IMR-90 (cell line): ENCODE results near the gene DNAJB2. TPM values are rescaled to one million over a fixed set of nuclear protein-coding genes. Genes with fewer than 3 reads are reported as not detected.

ENCODE experiments used
- ATAC-seq: fragments of 200-7000 bp; cut with Tn5 transposase; 2 replicates; pipeline ENCODE4 v1.9.1; 2020; ENCODE audit warnings: low read depth, mild to moderate bottlenecking, moderate library complexity
- BruUV-seq: library from RNA; stranded (reverse); fragments of 400-500 nt; replicated peaks from 2 replicates; lab custom pipeline; 2021; lab: Mats Ljungman, UMichigan
- CTCF ChIA-PET: fragments of 300-600 bp; formaldehyde crosslinking; extraction: SDS; loops from one replicate; lab custom pipeline; 2021; ENCODE audit warnings: antibody characterized with exemption; lab: Yijun Ruan, JAX
- POLR2A ChIA-PET: fragments of 300-600 bp; sonication (Branson Sonifier 250); formaldehyde crosslinking; loops from one replicate; lab custom pipeline; 2022; ENCODE audit warnings: antibody characterized with exemption; ENCODE audit not compliant: unreplicated experiment; lab: Charles Lee
- DNase-seq: peaks from one replicate; pipeline ENCODE4 v3.0.0; 2013
- H2AFZ ChIP-seq: replicated peaks from 2 replicates; pipeline ENCODE3; 2013; ENCODE audit warnings: low read length, mild to moderate bottlenecking; ENCODE audit not compliant: poor library complexity
- H2AK5ac ChIP-seq: 2 replicates; pipeline ENCODE4 v1.6.1; 2013; ENCODE audit warnings: low read depth, low read length, inconsistent platforms
- H2AK9ac ChIP-seq: replicated peaks from 2 replicates; pipeline ENCODE3; 2013; ENCODE audit warnings: mild to moderate bottlenecking, low read depth, low read length, moderate library complexity; ENCODE audit not compliant: poor library complexity
- H2BK120ac ChIP-seq: 2 replicates; pipeline ENCODE4 v1.6.1; 2013; ENCODE audit warnings: low read depth, low read length, inconsistent platforms
- H2BK15ac ChIP-seq: 3 replicates; pipeline ENCODE4 v1.6.1; 2013; ENCODE audit warnings: low read depth, low read length, inconsistent platforms
- H2BK20ac ChIP-seq: 2 replicates; pipeline ENCODE4 v1.6.1; 2013; ENCODE audit warnings: low read depth, mild to moderate bottlenecking, inconsistent platforms, low read length, moderate library complexity
- H2BK5ac ChIP-seq: 2 replicates; pipeline ENCODE4 v1.6.1; 2013; ENCODE audit warnings: mild to moderate bottlenecking, low read depth, low read length, inconsistent platforms; ENCODE audit not compliant: poor library complexity, severe bottlenecking
- H3K14ac ChIP-seq: replicated peaks from 2 replicates; pipeline ENCODE4 v1.6.1; 2013; ENCODE audit warnings: low read depth, low read length, inconsistent platforms
- H3K18ac ChIP-seq: 2 replicates; pipeline ENCODE4 v1.6.1; 2013; ENCODE audit warnings: low read depth, low read length, control low read depth
- H3K23ac ChIP-seq: 2 replicates; pipeline ENCODE4 v1.6.1; 2013; ENCODE audit warnings: low read depth, low read length, inconsistent platforms
- H3K27ac ChIP-seq: 2 replicates; pipeline ENCODE4 v1.5.1; 2013; ENCODE audit warnings: mild to moderate bottlenecking, control low read depth, low read length; ENCODE audit not compliant: insufficient read depth
- H3K27me3 ChIP-seq: 2 replicates; pipeline ENCODE4 v1.6.1; 2013; ENCODE audit warnings: low read length; ENCODE audit not compliant: control insufficient read depth, insufficient read depth
- H3K36me3 ChIP-seq: 2 replicates; pipeline ENCODE4 v1.6.1; 2013; ENCODE audit warnings: low read length, mixed read lengths; ENCODE audit not compliant: control insufficient read depth, insufficient read depth
- H3K4ac ChIP-seq: 2 replicates; pipeline ENCODE4 v1.6.1; 2013; ENCODE audit warnings: low read depth, low read length, inconsistent platforms
- H3K4me1 ChIP-seq: 2 replicates; pipeline ENCODE4 v1.6.1; 2013; ENCODE audit warnings: low read length, mixed read lengths; ENCODE audit not compliant: control insufficient read depth, insufficient read depth
- H3K4me2 ChIP-seq: 2 replicates; pipeline ENCODE4 v1.6.1; 2013; ENCODE audit warnings: low read depth, mild to moderate bottlenecking, control low read depth, low read length, moderate library complexity
- H3K4me3 ChIP-seq: 2 replicates; pipeline ENCODE4 v1.5.1; 2013; ENCODE audit warnings: low read depth, mild to moderate bottlenecking, control low read depth, low read length, moderate library complexity; ENCODE audit not compliant: insufficient read depth
- H3K56ac ChIP-seq: 2 replicates; pipeline ENCODE4 v1.6.1; 2013; ENCODE audit warnings: low read length, inconsistent platforms; ENCODE audit not compliant: insufficient read depth; ENCODE audit errors: extremely low read depth
- H3K79me1 ChIP-seq, 2 experiments: 2 replicates each; pipeline ENCODE4 v1.6.1; 2013; ENCODE audit warnings: low read length in 2 of 2, inconsistent platforms in 1 of 2, low read depth in 1 of 2
- H3K9ac ChIP-seq: 2 replicates; pipeline ENCODE4 v1.6.1; 2013; ENCODE audit warnings: low read depth, low read length, control low read depth
- H3K9me1 ChIP-seq: 2 replicates; pipeline ENCODE4 v1.6.1; 2013; ENCODE audit warnings: low read length, inconsistent platforms; ENCODE audit not compliant: insufficient read depth
- H3K9me3 ChIP-seq: 2 replicates; pipeline ENCODE4 v1.6.1; 2013; ENCODE audit warnings: low read length; ENCODE audit not compliant: control insufficient read depth, insufficient read depth
- H4K20me1 ChIP-seq: 2 replicates; pipeline ENCODE4 v1.6.1; 2013; ENCODE audit warnings: low read length, inconsistent platforms; ENCODE audit not compliant: insufficient read depth
- H4K5ac ChIP-seq: 2 replicates; pipeline ENCODE4 v1.6.1; 2013; ENCODE audit warnings: mild to moderate bottlenecking, low read depth, low read length, control low read depth
- H4K8ac ChIP-seq, 2 experiments: 2 replicates each; pipeline ENCODE4 v1.6.1; 2013; ENCODE audit warnings: low read depth in 2 of 2, low read length in 2 of 2, control low read depth in 1 of 2, inconsistent platforms in 1 of 2
- H4K91ac ChIP-seq: 2 replicates; pipeline ENCODE4 v1.6.1; 2013; ENCODE audit warnings: low read depth, low read length, inconsistent platforms; ENCODE audit not compliant: insufficient read depth
- BHLHE40 ChIP-seq: fragments of 150-350 bp; IDR thresholded peaks from 2 replicates; pipeline ENCODE4 v1.6.1; 2016; ENCODE audit warnings: mild to moderate bottlenecking, low read depth, low read length
- CEBPB ChIP-seq: IDR thresholded peaks from 2 replicates; pipeline ENCODE4 v1.6.1; 2012; ENCODE audit warnings: low read depth, low read length, improper control_type of control experiment
- CHD1 ChIP-seq: IDR thresholded peaks from 2 replicates; pipeline ENCODE4 v1.6.1; 2012; ENCODE audit warnings: low read depth, low read length, improper control_type of control experiment
- FOS ChIP-seq: fragments of 150-350 bp; IDR thresholded peaks from 2 replicates; pipeline ENCODE4 v1.6.1; 2016; ENCODE audit warnings: low read depth, low read length
- MAFK ChIP-seq: IDR thresholded peaks from 2 replicates; pipeline ENCODE4 v1.6.1; 2012; ENCODE audit warnings: low read depth, low read length, improper control_type of control experiment
- MAZ ChIP-seq: IDR thresholded peaks from 2 replicates; pipeline ENCODE4 v1.6.1; 2012; ENCODE audit warnings: low read depth, mild to moderate bottlenecking, low read length, improper control_type of control experiment, moderate library complexity, borderline replicate concordance
- MXI1 ChIP-seq: IDR thresholded peaks from 2 replicates; pipeline ENCODE4 v1.6.1; 2012; ENCODE audit warnings: low read depth, mild to moderate bottlenecking, low read length, moderate library complexity, borderline replicate concordance
- NFE2L2 ChIP-seq: fragments of 150-350 bp; IDR thresholded peaks from 2 replicates; pipeline ENCODE4 v1.6.1; 2016; ENCODE audit warnings: low read depth, mild to moderate bottlenecking, low read length
- POLR2A ChIP-seq: IDR thresholded peaks from 2 replicates; pipeline ENCODE4 v1.6.1; 2012; ENCODE audit warnings: mild to moderate bottlenecking, low read depth, low read length
- RAD21 ChIP-seq: IDR thresholded peaks from 2 replicates; pipeline ENCODE4 v1.6.1; 2012; ENCODE audit warnings: low read length, improper control_type of control experiment
- RCOR1 ChIP-seq: IDR thresholded peaks from 2 replicates; pipeline ENCODE4 v1.6.1; 2012; ENCODE audit warnings: mild to moderate bottlenecking, low read length, improper control_type of control experiment; ENCODE audit not compliant: insufficient replicate concordance
- RFX5 ChIP-seq: IDR thresholded peaks from 2 replicates; pipeline ENCODE4 v1.8.0; 2012; ENCODE audit warnings: low read depth, mild to moderate bottlenecking, low read length, moderate library complexity
- SMC3 ChIP-seq: fragments of 150-350 bp; IDR thresholded peaks from 2 replicates; pipeline ENCODE4 v1.6.1; 2016; ENCODE audit warnings: low read depth, mild to moderate bottlenecking, antibody characterized with exemption, low read length, moderate library complexity
- WGBS, 2 experiments: methylation state at CpG; one replicate each; pipeline versions ENCODE4 v1.1.5 to v1.1.7; 2013; ENCODE audit warnings: missing lambda C conversion rate in 2 of 2; ENCODE audit not compliant: insufficient read length in 1 of 2; ENCODE audit errors: extremely low coverage in 2 of 2; 5-methylcytosine and 5-hydroxymethylcytosine counted together
- dilution Hi-C: fragments of 300-500 bp; cut with HindIII; formaldehyde crosslinking; loops from one replicate; pipeline ENCODE4 v1.14.3; 2018; ENCODE audit warnings: low sequenced_read_pairs; ENCODE audit not compliant: unreplicated experiment
- in situ Hi-C: fragments of 300-500 bp; cut with MboI; formaldehyde crosslinking; loops from 3 replicates; pipeline ENCODE4 v1.14.3; 2019; ENCODE audit warnings: low sequenced_read_pairs, inconsistent platforms, mixed read lengths
- intact Hi-C: fragments of 100-400 bp; cut with micrococcal nuclease; formaldehyde crosslinking; loops from 2 replicates; pipeline ENCODE4 v1.10.0; 2022
- polyA plus RNA-seq, 3 experiments: library from polyadenylated mRNA; depleted of rRNA; stranded (reverse); fragments of >200 nt; gene quantifications; 2 replicates each; pipeline ENCODE4 v1.2.3, GENCODE V29; 2012; ENCODE audit warnings: low replicate concordance in 1 of 3
- total RNA-seq: library from RNA; depleted of rRNA; stranded (reverse); fragments of >200 nt; gene quantifications from 2 replicates; pipeline ENCODE4 v1.2.3, GENCODE V29; 2012
- TF ChIP-seq, protein P1 (sequence below): conservative IDR thresholded peaks from 2 replicates; pipeline ENCODE4 v1.5.1; 2012; ENCODE audit warnings: mild to moderate bottlenecking, low read depth, low read length, improper control_type of control experiment
- TF ChIP-seq, protein P2 (sequence below): fragments of 150-350 bp; IDR thresholded peaks from 2 replicates; pipeline ENCODE4 v1.6.1; 2017; ENCODE audit warnings: mild to moderate bottlenecking, antibody characterized with exemption, low read length, low read depth
- TF ChIP-seq, protein P3 (sequence below): fragments of 150-350 bp; IDR thresholded peaks from 2 replicates; pipeline ENCODE4 v1.6.1; 2016; ENCODE audit warnings: low read depth, mild to moderate bottlenecking, low read length, moderate library complexity, borderline replicate concordance

Gene DNAJB2
- total and polyA plus RNA-seq, 2 of the 4 experiments (the other 2 are of a cell fraction) = 30.6 to 45.8 TPM

DNA sequence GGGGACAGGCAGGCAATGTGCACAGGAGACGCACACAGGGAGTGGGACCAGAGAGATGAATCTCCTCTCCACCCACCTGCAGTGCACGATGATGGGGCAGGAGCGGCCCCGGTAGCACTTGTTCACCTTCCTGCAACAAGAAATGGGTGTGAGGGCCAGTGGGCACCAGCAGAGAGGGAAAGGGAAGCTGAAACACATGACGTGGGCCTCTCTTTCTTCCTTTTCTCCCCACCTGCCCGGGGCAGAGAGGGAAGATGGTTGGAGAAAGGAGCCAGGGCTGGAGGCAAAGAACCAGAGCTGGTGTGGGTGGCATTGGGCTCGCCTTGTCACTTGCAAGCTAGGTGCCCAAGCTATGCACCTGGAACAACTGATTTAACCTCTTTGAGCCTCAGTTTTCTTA is 12.2 kb downstream of the DNAJB2 start:
- Histone ChIP-seq H2AK9ac (no peak overlapping the region), H4K91ac (no peak overlapping the region), H3K23ac (no peak overlapping the region), H3K18ac (no peak overlapping the region), H2AFZ (no peak overlapping the region), H3K56ac (no peak overlapping the region), H4K5ac (no peak overlapping the region), H2BK120ac (no peak overlapping the region), H3K79me1 (no peaks in the 10 kb centered on the region), H3K27ac (no peak overlapping the region), H3K4me3 (no peak overlapping the region), H2BK20ac (no peak overlapping the region), H3K4me2 (no peak overlapping the region), H3K9me3 (no peaks in the 10 kb centered on the region), H3K14ac (no peak overlapping the region), H4K20me1 (peaks cover 4% of the 10 kb centered on the region; the same call in 1 of the 2 replicates), H2BK5ac (no peak overlapping the region), H4K8ac (no peak overlapping the region), H3K9ac (no peak overlapping the region), H2BK15ac (no peak overlapping the region), H3K4me1 (peaks cover 17% of the 10 kb centered on the region), H3K36me3 (peaks cover 6% of the 10 kb centered on the region; the same call in 1 of the 2 replicates), H2AK5ac (no peak overlapping the region), H3K27me3 (no peaks in the 10 kb centered on the region), H3K9me1 (peaks cover 11% of the 10 kb centered on the region; the same call in 1 of the 2 replicates), H3K4ac (no peak overlapping the region)
- CTCF ChIA-PET = interaction anchor here (0.6 kb wide), 1 partner anchor 61 kb away, joined by 3 read pairs; no protein-coding TSS in a partner anchor
- DNase-seq (no peak), ATAC-seq (no peak)
- BruUV-seq = no TSS peak
- TF ChIP-seq RCOR1 = no peak
- no peak for TF ChIP-seq SMC3
- no peak for TF ChIP-seq CHD1
- no peak for TF ChIP-seq MAFK
- TF ChIP-seq RAD21 = no peak
- TF ChIP-seq CEBPB = no peak
- TF ChIP-seq NFE2L2 = no peak
- TF ChIP-seq MAZ = no peak
- TF ChIP-seq MXI1 = no peak
- TF ChIP-seq BHLHE40 = no peak
- no peak for TF ChIP-seq RFX5
- no peak for TF ChIP-seq POLR2A
- TF ChIP-seq FOS = no peak
- TF ChIP-seq, protein P1, sequence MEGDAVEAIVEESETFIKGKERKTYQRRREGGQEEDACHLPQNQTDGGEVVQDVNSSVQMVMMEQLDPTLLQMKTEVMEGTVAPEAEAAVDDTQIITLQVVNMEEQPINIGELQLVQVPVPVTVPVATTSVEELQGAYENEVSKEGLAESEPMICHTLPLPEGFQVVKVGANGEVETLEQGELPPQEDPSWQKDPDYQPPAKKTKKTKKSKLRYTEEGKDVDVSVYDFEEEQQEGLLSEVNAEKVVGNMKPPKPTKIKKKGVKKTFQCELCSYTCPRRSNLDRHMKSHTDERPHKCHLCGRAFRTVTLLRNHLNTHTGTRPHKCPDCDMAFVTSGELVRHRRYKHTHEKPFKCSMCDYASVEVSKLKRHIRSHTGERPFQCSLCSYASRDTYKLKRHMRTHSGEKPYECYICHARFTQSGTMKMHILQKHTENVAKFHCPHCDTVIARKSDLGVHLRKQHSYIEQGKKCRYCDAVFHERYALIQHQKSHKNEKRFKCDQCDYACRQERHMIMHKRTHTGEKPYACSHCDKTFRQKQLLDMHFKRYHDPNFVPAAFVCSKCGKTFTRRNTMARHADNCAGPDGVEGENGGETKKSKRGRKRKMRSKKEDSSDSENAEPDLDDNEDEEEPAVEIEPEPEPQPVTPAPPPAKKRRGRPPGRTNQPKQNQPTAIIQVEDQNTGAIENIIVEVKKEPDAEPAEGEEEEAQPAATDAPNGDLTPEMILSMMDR = no peak
- TF ChIP-seq, protein P2, sequence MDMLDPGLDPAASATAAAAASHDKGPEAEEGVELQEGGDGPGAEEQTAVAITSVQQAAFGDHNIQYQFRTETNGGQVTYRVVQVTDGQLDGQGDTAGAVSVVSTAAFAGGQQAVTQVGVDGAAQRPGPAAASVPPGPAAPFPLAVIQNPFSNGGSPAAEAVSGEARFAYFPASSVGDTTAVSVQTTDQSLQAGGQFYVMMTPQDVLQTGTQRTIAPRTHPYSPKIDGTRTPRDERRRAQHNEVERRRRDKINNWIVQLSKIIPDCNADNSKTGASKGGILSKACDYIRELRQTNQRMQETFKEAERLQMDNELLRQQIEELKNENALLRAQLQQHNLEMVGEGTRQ = no peak
- TF ChIP-seq, protein P3, sequence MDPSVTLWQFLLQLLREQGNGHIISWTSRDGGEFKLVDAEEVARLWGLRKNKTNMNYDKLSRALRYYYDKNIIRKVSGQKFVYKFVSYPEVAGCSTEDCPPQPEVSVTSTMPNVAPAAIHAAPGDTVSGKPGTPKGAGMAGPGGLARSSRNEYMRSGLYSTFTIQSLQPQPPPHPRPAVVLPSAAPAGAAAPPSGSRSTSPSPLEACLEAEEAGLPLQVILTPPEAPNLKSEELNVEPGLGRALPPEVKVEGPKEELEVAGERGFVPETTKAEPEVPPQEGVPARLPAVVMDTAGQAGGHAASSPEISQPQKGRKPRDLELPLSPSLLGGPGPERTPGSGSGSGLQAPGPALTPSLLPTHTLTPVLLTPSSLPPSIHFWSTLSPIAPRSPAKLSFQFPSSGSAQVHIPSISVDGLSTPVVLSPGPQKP = no peak
- POLR2A ChIA-PET = no interaction called here
- dilution Hi-C loops = no loop called here
- in situ Hi-C loops = no loop called here
- WGBS, 2 experiments = no CpG with 5 or more reads among the region's 7 CpGs
- intact Hi-C loops = no loop called here
